HG02943 (cell line): ENCODE data around the gene NRSN2.
"Not testable (repeated sequence)": the region's sequence is repeated elsewhere in the genome, so short reads cannot be mapped to it uniquely, and the experiment has no call there.

Experiments
- ATAC-seq: cut with Tn5 transposase; IDR thresholded peaks from one replicate; pipeline ENCODE4 v1.9.1; 2021; ENCODE audit warnings: mild to moderate bottlenecking, low read depth, moderate library complexity; ENCODE audit not compliant: unreplicated experiment

Gene NRSN2

GRCh38 chr20:393296-393695 lies 46.4 kb downstream of the NRSN2 start:
- not testable (repeated sequence) for ATAC-seq

DNA sequence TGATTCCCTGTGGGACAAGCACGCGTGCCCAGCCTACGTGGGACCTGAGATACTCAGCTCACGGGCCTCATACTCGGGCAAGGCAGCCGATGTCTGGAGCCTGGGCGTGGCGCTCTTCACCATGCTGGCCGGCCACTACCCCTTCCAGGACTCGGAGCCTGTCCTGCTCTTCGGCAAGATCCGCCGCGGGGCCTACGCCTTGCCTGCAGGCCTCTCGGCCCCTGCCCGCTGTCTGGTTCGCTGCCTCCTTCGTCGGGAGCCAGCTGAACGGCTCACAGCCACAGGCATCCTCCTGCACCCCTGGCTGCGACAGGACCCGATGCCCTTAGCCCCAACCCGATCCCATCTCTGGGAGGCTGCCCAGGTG lies 49.3 kb downstream of the NRSN2 start:
- ATAC-seq: no peak

DNA sequence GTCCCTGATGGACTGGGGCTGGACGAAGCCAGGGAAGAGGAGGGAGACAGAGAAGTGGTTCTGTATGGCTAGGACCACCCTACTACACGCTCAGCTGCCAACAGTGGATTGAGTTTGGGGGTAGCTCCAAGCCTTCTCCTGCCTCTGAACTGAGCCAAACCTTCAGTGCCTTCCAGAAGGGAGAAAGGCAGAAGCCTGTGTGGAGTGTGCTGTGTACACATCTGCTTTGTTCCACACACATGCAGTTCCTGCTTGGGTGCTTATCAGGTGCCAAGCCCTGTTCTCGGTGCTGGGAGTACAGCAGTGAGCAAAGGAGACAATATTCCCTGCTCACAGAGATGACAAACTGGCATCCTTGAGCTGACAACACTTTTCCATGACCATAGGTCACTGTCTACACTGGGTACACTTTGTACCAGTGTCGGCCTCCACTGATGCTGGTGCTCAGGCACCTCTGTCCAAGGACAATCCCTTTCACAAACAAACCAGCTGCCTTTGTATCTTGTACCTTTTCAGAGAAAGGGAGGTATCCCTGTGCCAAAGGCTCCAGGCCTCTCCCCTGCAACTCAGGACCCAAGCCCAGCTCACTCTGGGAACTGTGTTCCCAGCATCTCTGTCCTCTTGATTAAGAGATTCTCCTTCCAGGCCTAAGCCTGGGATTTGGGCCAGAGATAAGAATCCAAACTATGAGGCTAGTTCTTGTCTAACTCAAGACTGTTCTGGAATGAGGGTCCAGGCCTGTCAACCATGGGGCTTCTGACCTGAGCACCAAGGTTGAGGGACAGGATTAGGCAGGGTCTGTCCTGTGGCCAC lies 49.9 kb downstream of the NRSN2 start:
- no peak for ATAC-seq

GRCh38 chr20:397432-398237 lies 50.7 kb downstream of the NRSN2 start:
- ATAC-seq: no peak

DNA sequence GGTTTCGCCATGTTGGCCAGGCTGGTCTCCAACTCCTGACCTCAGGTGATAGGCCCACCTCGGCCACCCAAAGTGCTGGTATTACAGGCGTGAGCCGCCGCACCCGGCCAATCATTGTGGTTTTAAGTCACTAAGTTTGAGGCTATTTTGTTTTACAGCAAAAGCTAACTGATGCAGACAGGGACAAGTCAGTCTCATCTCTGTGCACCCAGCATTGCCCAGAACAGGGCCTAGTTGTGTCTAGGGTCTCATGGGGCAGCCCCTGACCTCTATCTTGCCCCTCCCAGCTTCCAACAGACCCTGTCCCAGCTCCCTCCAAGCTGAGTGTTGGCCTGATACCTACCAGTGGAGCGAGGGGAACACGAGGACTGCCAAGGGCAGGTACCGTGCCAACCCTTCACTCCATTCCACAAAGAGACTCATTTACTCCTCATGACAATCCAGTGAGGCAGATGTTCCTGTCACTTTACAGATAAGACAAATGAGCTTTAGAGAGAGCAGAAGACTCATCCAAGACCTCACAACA lies 52.3 kb downstream of the NRSN2 start:
- no peak for ATAC-seq

DNA sequence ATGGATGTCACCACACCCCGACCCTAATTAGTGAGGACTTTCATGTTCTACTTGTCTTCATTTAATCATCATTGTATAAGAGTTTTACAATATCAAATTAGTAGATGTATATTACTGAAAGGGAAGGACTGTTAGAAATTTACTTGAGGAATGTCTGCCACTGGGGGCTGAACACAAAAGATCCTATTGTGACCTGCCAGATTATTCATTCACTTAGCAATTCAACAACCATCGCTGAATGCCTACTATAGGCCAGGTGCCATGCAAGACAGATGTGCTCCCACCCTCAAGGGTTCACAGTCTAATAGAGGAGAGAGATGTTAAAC lies 53.2 kb downstream of the NRSN2 start:
- ATAC-seq: no peak

GRCh38 chr20:400454-401275 lies 53.8 kb downstream of the NRSN2 start:
- ATAC-seq: no peak

- ATAC-seq: no peak
Measured at GRCh38 chr20:401682-402495, 55.0 kb downstream of the NRSN2 start.

GRCh38 chr20:402496-402885 lies 55.6 kb downstream of the NRSN2 start:
- ATAC-seq: no peak

DNA sequence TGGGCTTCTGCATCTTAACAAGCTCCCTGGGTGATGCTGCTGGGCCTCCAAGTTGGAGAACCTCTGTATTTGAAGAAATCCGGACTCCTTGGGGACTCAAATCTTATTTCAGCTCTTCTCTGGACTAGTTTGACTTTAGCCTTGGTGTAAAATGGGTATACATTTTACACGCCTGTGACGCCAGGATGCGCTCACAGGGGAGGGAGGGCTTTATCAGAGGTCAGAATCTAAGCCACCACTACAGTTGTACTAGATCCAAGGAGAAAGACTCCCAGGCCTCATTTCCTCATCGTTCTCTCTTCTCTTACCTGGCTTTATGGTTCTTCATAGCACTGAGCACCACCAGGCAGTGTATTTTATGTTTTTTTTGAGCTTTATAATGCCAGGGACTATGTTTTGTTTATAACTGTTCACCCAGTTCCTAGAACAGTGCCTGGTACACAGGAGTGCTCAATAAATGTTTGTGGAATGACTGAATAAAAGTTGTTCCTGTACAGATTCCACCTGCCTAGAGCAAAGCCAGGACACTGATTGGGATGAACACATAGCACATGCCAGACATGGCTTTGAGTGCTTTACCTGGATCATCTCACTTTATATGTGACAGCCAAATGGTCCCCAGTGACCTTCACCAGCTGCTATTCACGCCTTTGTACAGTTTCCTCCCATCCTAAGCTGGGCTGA lies 56.1 kb downstream of the NRSN2 start:
- ATAC-seq: no peak

DNA sequence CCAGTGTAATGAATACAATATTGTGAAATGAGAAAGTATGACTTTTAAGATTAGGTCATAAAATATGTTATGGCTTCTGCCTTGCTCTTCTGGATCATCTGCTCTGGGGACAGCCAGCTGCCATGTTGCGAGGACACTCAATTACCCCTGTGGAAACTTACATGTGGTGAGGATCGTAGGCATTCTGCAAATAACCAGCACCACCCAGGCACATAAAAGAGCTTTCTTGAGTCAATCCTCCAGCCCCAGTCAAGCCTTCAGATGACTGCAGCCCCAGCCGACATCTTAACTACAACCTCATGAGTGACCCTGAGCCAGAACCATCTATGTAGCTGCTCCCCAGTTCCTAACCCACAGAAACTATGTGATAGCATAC lies 56.7 kb downstream of the NRSN2 start:
- ATAC-seq: no peak

DNA sequence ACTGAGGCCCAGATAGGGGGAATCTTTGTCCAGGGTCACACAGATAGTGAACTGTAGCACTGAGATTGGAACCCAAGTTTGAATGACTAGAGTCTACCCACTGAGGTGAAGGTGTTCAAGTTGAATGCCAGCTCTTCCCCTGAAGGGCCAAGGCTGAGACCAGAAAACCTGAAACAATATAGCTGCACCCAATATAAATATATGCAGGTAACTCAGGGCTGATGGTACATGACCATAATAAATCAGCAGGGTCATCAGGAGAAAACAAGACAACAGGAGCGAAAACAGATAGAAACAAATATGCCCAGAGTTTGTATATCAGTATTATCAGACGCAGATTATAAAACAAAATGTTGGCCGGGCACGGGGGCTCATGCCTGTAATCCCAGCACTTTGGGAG lies 57.2 kb downstream of the NRSN2 start:
- ATAC-seq: no peak
